CD4-positive, alpha-beta memory T cell (primary cell): Measurements from ENCODE around the gene CCDC51. TPM values are rescaled to one million over a fixed set of nuclear protein-coding genes. Genes with fewer than 3 reads are reported as not detected.
"Not testable (repeated sequence)": the region's sequence is repeated elsewhere in the genome, so short reads cannot be mapped to it uniquely, and the experiment has no call there.

ENCODE experiments used
- CTCF ChIA-PET: fragments of 350-600 bp; sonication (Branson Sonifier 250); formaldehyde crosslinking; loops from one replicate; lab custom pipeline; 2021; ENCODE audit warnings: inconsistent platforms; ENCODE audit not compliant: partially characterized antibody; lab: Charles Lee
- POLR2A ChIA-PET: fragments of 350-600 bp; sonication (Branson Sonifier 250); formaldehyde crosslinking; loops from one replicate; lab custom pipeline; 2021; ENCODE audit not compliant: partially characterized antibody; lab: Charles Lee
- DNase-seq, 5 donors: peaks; one replicate each; pipeline versions ENCODE4 v3.0.0 to v3.0.0-alpha.2; 2020 to 2022; ENCODE audit warnings: mixed read lengths in 1 of 5
- H3K27ac ChIP-seq: one replicate; pipeline ENCODE4 v1.7.0; 2013; ENCODE audit warnings: low read depth, low read length
- H3K27me3 ChIP-seq: 2 replicates; pipeline ENCODE4 v1.7.0; 2013; ENCODE audit warnings: mild to moderate bottlenecking, low read length, moderate library complexity; ENCODE audit not compliant: insufficient read depth
- H3K36me3 ChIP-seq: 2 replicates; pipeline ENCODE4 v1.7.0; 2013; ENCODE audit warnings: mild to moderate bottlenecking, low read length, moderate library complexity; ENCODE audit not compliant: insufficient read depth
- H3K4me1 ChIP-seq: 2 replicates; pipeline ENCODE4 v1.7.0; 2013; ENCODE audit warnings: mild to moderate bottlenecking, low read length, moderate library complexity; ENCODE audit not compliant: insufficient read depth
- H3K4me3 ChIP-seq, 2 donors: one replicate each; pipeline ENCODE4 v1.7.0; 2013; ENCODE audit warnings: low read length in 2 of 2, mild to moderate bottlenecking in 1 of 2
- H3K9me3 ChIP-seq, 2 donors: one replicate each; pipeline ENCODE4 v1.7.0; 2013; ENCODE audit warnings: low read length in 2 of 2, control low read depth in 1 of 2; ENCODE audit not compliant: control insufficient read depth in 1 of 2
- H3K27ac Mint-ChIP-seq, 7 donors: one replicate each; pipeline ENCODE4 v1.8.0; 2020 to 2021; ENCODE audit warnings: mixed read lengths in 7 of 7, mild to moderate bottlenecking in 6 of 7, inconsistent platforms in 3 of 7, moderate library complexity in 3 of 7
- H3K27me3 Mint-ChIP-seq, 2 donors: one replicate each; pipeline ENCODE4 v1.8.0; 2020 to 2021; ENCODE audit warnings: mixed read lengths in 2 of 2
- H3K36me3 Mint-ChIP-seq, 2 donors: one replicate each; pipeline ENCODE4 v1.8.0; 2020 to 2021; ENCODE audit warnings: mixed read lengths in 2 of 2, inconsistent platforms in 1 of 2, mild to moderate bottlenecking in 1 of 2
- H3K4me1 Mint-ChIP-seq, 4 donors: one replicate each; pipeline ENCODE4 v1.8.0; 2020 to 2021; ENCODE audit warnings: mixed read lengths in 4 of 4, mild to moderate bottlenecking in 1 of 4
- H3K4me3 Mint-ChIP-seq, 8 donors: one replicate each; pipeline ENCODE4 v1.8.0; 2020 to 2021; ENCODE audit warnings: mixed read lengths in 8 of 8, mild to moderate bottlenecking in 7 of 8, moderate library complexity in 6 of 8, inconsistent platforms in 3 of 8
- H3K9me3 Mint-ChIP-seq, 8 donors: one replicate each; pipeline ENCODE4 v1.8.0; 2020 to 2021; ENCODE audit warnings: mixed read lengths in 8 of 8, mild to moderate bottlenecking in 5 of 8, inconsistent platforms in 3 of 8, moderate library complexity in 1 of 8
- intact Hi-C: fragments of 100-400 bp; cut with micrococcal nuclease; formaldehyde crosslinking; loops from one replicate; pipeline ENCODE4 v1.15.1; 2023
- polyA plus RNA-seq, 2 donors: library from polyadenylated mRNA; unstranded; fragments of 300-500 nt; fragmentation: Illumina TruSeq; gene quantifications; one replicate each; pipeline ENCODE4 v1.2.3, GENCODE V29; 2021
- total RNA-seq, 2 experiments: library from RNA; stranded (reverse); gene quantifications; one replicate each; pipeline ENCODE4 v1.2.3, GENCODE V29; 2021

The CCDC51 gene
- total and polyA plus RNA-seq, 4 experiments from 2014 or later = 5.1 to 13.3 (median 6.0) TPM

DNA sequence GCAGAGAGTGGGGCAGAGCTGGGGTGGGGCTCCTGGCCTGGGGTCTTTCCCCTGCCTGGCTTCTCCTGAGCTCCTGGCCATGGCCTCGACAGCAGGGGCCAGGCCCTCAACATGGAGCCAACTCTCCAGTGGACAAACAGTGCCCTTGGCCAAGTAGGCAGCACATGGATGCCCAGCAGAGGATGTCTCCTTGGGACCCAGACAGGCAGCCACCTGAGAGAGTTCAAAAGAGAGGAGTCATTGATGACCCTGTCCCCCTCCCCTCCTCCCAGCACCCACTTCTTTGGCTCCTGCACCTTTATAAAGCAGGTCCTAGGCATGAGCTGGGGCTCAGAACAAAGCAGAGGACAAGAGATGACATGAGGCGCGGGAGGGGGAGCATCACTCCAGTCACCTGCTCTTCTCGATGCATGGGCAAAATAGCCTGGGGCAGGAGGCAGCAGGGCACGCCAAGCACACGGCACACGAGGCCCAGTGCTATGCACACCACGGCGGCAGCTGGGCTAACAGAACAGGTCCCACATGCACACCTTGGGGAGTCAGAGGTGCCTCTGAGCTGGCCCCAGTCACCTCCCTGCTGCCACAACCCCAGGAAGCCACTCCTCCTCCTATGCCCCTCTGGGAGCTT lies 36.6 kb upstream of the CCDC51 start:
- ChIA-PET POLR2A (interaction anchor here (0.6 to 4.8 kb wide), 5 partner anchors 8 to 37 kb away, joined by 3 to 60 read pairs (median 3); partner anchors contain the start of genes ATRIP and CCDC51), CTCF (interaction anchor here (0.8 to 11.2 kb wide), 6 partner anchors 11 to 81 kb away, joined by 3 to 83 read pairs (median 5); partner anchors contain the start of genes CCDC51 and TMA7)
- no peaks in the 10 kb centered on the region for H3K9me3 ChIP-seq
- H3K27ac Mint-ChIP-seq = peak overlapping the region in 6 of 7 donors; percentile 56 to 99 (median 94)
- H3K27me3 Mint-ChIP-seq = no peaks in the 10 kb centered on the region
- intact Hi-C loops = no loop called here
- peak overlapping the region in 3 of 8 donors; percentile 12 to 97 (median 52) for H3K4me3 Mint-ChIP-seq
- H3K36me3 Mint-ChIP-seq = peaks cover 3 to 15% of the 10 kb centered on the region in 2 donors
- no peaks in the 10 kb centered on the region for H3K27me3 ChIP-seq
- peaks cover 38 to 72% (median 52%) of the 10 kb centered on the region in 4 donors for H3K4me1 Mint-ChIP-seq
- H3K4me3 ChIP-seq = no peak overlapping the region
- no peak overlapping the region for H3K27ac ChIP-seq
- H3K4me1 ChIP-seq = peaks cover 76% of the 10 kb centered on the region
- no peaks in the 10 kb centered on the region for H3K9me3 Mint-ChIP-seq
- no peak for DNase-seq
- H3K36me3 ChIP-seq = no peaks in the 10 kb centered on the region

DNA sequence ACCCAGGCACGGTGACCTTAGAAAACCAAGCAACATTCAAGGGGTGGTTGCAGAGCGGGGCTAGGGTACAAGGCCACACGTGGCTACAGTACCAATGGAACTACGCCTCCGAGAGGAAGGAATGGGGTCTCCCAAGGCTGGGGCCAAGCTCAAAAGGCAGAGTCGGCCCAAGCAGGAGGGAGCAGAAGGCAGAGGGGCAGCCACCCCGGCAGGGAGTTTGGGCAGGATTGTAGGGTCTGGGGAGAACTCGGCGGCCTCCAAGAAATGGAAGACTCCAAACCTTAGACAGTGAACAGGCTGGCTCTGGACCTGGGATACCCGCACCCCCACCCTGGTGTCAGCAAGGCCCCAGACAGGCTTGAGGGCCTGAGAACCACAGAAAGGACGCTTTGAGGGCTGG lies 35.3 kb upstream of the CCDC51 start:
- ChIA-PET POLR2A (interaction anchor here (4.0 to 4.7 kb wide), 2 partner anchors 29 to 30 kb away, joined by 47 to 56 read pairs; partner anchors contain the start of genes ATRIP and SHISA5), CTCF (interaction anchor here (11.2 kb wide), 1 partner anchor 39 kb away, joined by 83 read pairs; no protein-coding TSS in a partner anchor)
- peak overlapping the region in 6 of 7 donors; percentile 63 to 90 (median 82) for H3K27ac Mint-ChIP-seq
- no peaks in the 10 kb centered on the region for H3K36me3 ChIP-seq
- intact Hi-C loops = no loop called here
- no peaks in the 10 kb centered on the region for H3K27me3 ChIP-seq
- no peaks in the 10 kb centered on the region for H3K9me3 ChIP-seq
- no peak for DNase-seq
- no peaks in the 10 kb centered on the region for H3K27me3 Mint-ChIP-seq
- H3K27ac ChIP-seq = no peak overlapping the region
- H3K4me3 ChIP-seq = no peak overlapping the region
- H3K36me3 Mint-ChIP-seq = peaks cover 3 to 15% of the 10 kb centered on the region in 2 donors
- peak overlapping the region in 1 of 8 donors; percentile 74 for H3K4me3 Mint-ChIP-seq
- peaks cover 84% of the 10 kb centered on the region for H3K4me1 ChIP-seq
- peaks cover 37 to 74% (median 52%) of the 10 kb centered on the region in 4 donors for H3K4me1 Mint-ChIP-seq
- H3K9me3 Mint-ChIP-seq = no peaks in the 10 kb centered on the region

DNA sequence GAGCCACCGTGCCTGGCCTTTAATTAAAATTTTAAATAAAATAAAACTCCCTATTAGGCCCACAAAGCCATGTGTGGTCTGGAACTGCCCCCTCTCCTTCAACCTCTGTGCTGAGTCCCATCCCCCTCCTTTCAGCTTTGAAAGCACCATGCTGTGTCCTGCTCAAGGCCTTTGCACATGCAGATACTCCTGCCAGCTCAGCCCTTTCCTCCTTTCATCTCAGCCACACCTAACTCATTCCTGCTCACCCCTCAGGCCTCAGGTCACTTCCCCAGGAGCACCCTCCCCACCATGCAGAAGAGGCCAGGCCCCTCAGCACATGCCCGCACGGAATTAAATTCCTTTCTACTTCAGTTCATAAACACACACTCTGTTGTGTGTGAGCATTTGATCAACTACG lies 34.7 kb upstream of the CCDC51 start:
- Mint-ChIP-seq H3K4me1 (peaks cover 40 to 75% (median 54%) of the 10 kb centered on the region in 4 donors), H3K27me3 (no peaks in the 10 kb centered on the region), H3K4me3 (peak overlapping the region in 4 of 8 donors; percentile 7 to 74 (median 42)), H3K9me3 (no peaks in the 10 kb centered on the region), H3K27ac (peak overlapping the region; percentile 59 to 90 (median 80)), H3K36me3 (peaks cover 3 to 20% of the 10 kb centered on the region in 2 donors)
- no peak for DNase-seq
- no peaks in the 10 kb centered on the region for H3K9me3 ChIP-seq
- H3K27ac ChIP-seq = no peak overlapping the region
- intact Hi-C loops = no loop called here
- ChIA-PET CTCF (interaction anchor here (3.7 to 11.2 kb wide), 2 partner anchors 33 to 39 kb away, joined by 32 to 83 read pairs; no protein-coding TSS in a partner anchor), POLR2A (interaction anchor here (3.1 to 4.7 kb wide), 3 partner anchors 10 to 30 kb away, joined by 19 to 56 read pairs (median 47); partner anchors contain the start of genes ATRIP and SHISA5)
- peaks cover under 1% of the 10 kb centered on the region for H3K36me3 ChIP-seq
- H3K27me3 ChIP-seq = no peaks in the 10 kb centered on the region
- no peak overlapping the region for H3K4me3 ChIP-seq
- peaks cover 84% of the 10 kb centered on the region for H3K4me1 ChIP-seq

- intact Hi-C loops, H3K9me3 ChIP-seq, H3K27me3 ChIP-seq, H3K36me3 ChIP-seq, H3K4me3 ChIP-seq, H3K9me3 Mint-ChIP-seq, DNase-seq, H3K27me3 Mint-ChIP-seq, H3K4me3 Mint-ChIP-seq: not testable (repeated sequence)
- Histone ChIP-seq H3K27ac (peak overlapping the region; percentile 97), H3K4me1 (peaks cover 86% of the 10 kb centered on the region)
- peak overlapping the region in 4 of 7 donors; percentile 92 to 100 (median 100) for H3K27ac Mint-ChIP-seq
- ChIA-PET CTCF (interaction anchor here (0.7 to 11.2 kb wide), 8 partner anchors 28 to 191 kb away, joined by 4 to 83 read pairs (median 12); partner anchors contain the start of genes CCDC51 and TMA7), POLR2A (interaction anchor here (1.1 to 4.7 kb wide), 9 partner anchors 10 to 173 kb away, joined by 3 to 56 read pairs (median 19); partner anchors contain the start of genes ATRIP, CCDC51, NME6 and PFKFB4)
- peaks cover 5 to 26% of the 10 kb centered on the region in 2 donors for H3K36me3 Mint-ChIP-seq
- peaks cover 38 to 75% (median 55%) of the 10 kb centered on the region in 4 donors for H3K4me1 Mint-ChIP-seq
These were observed 34.1 kb upstream of the CCDC51 start for GRCh38 chr3:48474031-48474430.

- H3K4me1 Mint-ChIP-seq = peaks cover 38 to 75% (median 55%) of the 10 kb centered on the region in 4 donors
- Histone ChIP-seq H3K4me3 (peak overlapping the region in 1 of 2 donors; percentile 93), H3K36me3 (peaks cover 8% of the 10 kb centered on the region), H3K27ac (peak overlapping the region; percentile 97), H3K9me3 (no peaks in the 10 kb centered on the region), H3K4me1 (peaks cover 86% of the 10 kb centered on the region), H3K27me3 (no peaks in the 10 kb centered on the region)
- no peak for DNase-seq
- ChIA-PET CTCF (interaction anchor here (0.7 to 11.2 kb wide), 11 partner anchors 16 to 192 kb away, joined by 3 to 83 read pairs (median 7); partner anchors contain the start of genes CCDC51, PFKFB4 and TMA7), POLR2A (interaction anchor here (0.8 to 4.7 kb wide), 15 partner anchors 9 to 233 kb away, joined by 3 to 56 read pairs (median 5); partner anchors contain the start of genes ATRIP, CCDC51, NME6 and PFKFB4)
- intact Hi-C loops = loop anchor here (1.0 kb wide), 1 partner anchor 33 kb away; the partner anchor contains the start of genes CCDC51 and TMA7
- H3K9me3 Mint-ChIP-seq = no peaks in the 10 kb centered on the region
- H3K4me3 Mint-ChIP-seq = peak overlapping the region; percentile 84 to 99 (median 95)
- H3K27me3 Mint-ChIP-seq = no peaks in the 10 kb centered on the region
- peaks cover 10 to 28% of the 10 kb centered on the region in 2 donors for H3K36me3 Mint-ChIP-seq
- H3K27ac Mint-ChIP-seq = peak overlapping the region; percentile 92 to 100 (median 99)
These were observed 33.7 kb upstream of the CCDC51 start for GRCh38 chr3:48473617-48473952.

DNA sequence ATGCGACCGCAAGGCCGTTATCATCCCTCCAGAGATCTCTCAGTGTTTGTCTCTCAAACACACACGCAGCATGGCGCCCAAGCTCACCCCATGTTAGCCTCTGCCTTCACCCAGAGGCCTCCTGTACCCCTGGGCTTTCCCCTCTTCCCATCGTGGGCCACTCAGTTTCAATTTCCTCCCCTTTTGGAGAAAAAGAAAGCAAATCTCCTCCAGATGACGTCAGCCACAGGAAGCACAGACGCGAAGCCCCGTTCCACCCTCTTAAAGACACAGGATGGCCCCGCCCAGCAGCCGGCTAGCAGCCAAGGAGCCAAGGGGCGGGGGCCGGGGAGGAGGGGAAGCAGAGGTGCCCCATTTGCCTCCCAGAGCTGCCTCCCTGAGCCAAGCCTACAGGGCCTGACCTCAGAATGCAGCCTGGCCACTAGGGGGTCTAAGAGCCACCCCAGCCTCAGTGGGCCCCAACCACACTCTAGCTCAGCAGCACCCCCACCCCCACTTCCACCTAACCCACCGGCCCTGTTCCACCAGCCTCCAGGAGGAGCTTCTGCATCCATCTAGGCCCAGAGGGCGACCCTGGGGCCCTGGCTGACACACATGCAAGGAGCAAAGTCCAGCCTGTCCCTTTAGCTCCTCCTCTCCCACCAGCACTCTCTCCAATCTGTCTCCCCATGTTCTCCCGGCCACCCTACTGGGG lies 33.2 kb upstream of the CCDC51 start:
- peak overlapping the region; percentile 97 for H3K27ac ChIP-seq
- intact Hi-C loops = loop anchor here (1.0 kb wide), 1 partner anchor 33 kb away; the partner anchor contains the start of genes CCDC51 and TMA7
- H3K4me3 Mint-ChIP-seq = peak overlapping the region; percentile 84 to 99 (median 95)
- no peaks in the 10 kb centered on the region for H3K9me3 ChIP-seq
- POLR2A ChIA-PET = interaction anchor here (0.5 to 4.7 kb wide), 21 partner anchors 8 to 1486 kb away, joined by 3 to 56 read pairs (median 5); partner anchors contain the start of genes ATRIP, CCDC51, NME6 and PFKFB4
- peak; percentile 93 to 98 (median 96) for DNase-seq
- peaks cover 86% of the 10 kb centered on the region for H3K4me1 ChIP-seq
- peaks cover 11% of the 10 kb centered on the region for H3K36me3 ChIP-seq
- CTCF ChIA-PET = interaction anchor here (0.7 to 11.2 kb wide), 13 partner anchors 16 to 192 kb away, joined by 3 to 83 read pairs (median 4); partner anchors contain the start of genes ATRIP, CCDC51, PFKFB4 and TMA7
- H3K4me3 ChIP-seq = peak overlapping the region; percentile 93 to 95
- no peaks in the 10 kb centered on the region for H3K9me3 Mint-ChIP-seq
- H3K36me3 Mint-ChIP-seq = peaks cover 12 to 31% of the 10 kb centered on the region in 2 donors
- peak overlapping the region; percentile 92 to 100 (median 99) for H3K27ac Mint-ChIP-seq
- peaks cover 34 to 75% (median 54%) of the 10 kb centered on the region in 4 donors for H3K4me1 Mint-ChIP-seq
- H3K27me3 ChIP-seq = no peaks in the 10 kb centered on the region
- H3K27me3 Mint-ChIP-seq = no peaks in the 10 kb centered on the region
